ENCODE results near the gene BLOC1S1. TPM values are rescaled to one million over a fixed set of nuclear protein-coding genes. Genes with fewer than 3 reads are reported as not detected.

The BLOC1S1 gene
- total RNA-seq, 2 experiments from 2014 or later, result 79.0 to 84.6 TPM

DNA sequence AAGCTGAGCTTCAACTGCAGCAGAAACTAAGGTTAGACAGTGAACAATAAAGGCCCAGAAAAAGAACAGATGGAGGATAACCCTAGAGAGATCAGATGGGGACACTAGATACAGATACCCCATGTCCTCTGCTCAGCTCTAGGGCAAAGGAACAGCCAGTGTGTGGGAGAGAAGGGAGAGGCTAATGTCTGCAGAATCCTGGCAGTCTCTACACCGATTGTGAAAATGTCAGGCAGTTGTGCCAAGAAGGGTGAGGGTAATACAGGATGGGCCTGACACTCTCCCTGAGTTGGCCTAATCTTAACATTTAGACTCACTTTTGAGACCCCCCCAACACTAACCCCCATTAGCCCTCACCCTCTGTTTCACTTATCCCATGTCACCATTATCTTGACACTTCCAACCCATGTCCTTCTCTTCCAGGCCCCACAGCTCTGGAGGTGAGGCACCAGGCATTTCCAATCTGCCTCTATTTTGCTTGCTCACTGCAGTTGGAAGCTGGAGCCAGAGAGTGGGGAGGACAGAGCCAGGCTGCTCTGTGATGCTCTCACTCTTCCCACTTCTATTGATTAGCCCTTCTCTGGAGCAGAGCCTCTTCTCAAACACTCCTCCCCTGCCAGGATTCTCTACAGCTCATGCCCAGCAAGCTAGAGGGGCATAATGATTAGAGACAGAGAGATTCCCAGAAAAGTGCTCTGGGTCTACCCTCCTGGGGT, 3.0 kb upstream of the BLOC1S1 start:
- TF ChIP-seq, protein P1, sequence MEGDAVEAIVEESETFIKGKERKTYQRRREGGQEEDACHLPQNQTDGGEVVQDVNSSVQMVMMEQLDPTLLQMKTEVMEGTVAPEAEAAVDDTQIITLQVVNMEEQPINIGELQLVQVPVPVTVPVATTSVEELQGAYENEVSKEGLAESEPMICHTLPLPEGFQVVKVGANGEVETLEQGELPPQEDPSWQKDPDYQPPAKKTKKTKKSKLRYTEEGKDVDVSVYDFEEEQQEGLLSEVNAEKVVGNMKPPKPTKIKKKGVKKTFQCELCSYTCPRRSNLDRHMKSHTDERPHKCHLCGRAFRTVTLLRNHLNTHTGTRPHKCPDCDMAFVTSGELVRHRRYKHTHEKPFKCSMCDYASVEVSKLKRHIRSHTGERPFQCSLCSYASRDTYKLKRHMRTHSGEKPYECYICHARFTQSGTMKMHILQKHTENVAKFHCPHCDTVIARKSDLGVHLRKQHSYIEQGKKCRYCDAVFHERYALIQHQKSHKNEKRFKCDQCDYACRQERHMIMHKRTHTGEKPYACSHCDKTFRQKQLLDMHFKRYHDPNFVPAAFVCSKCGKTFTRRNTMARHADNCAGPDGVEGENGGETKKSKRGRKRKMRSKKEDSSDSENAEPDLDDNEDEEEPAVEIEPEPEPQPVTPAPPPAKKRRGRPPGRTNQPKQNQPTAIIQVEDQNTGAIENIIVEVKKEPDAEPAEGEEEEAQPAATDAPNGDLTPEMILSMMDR (IDR thresholded peaks at IDR 0.05), result no peak
- Mint-ChIP-seq H3K4me3 (no peak overlapping the region), H3K36me3 (ENCODE audit: low read depth) (peaks cover 3% of the 10 kb centered on the region), H3K27ac (no peak overlapping the region), H3K4me1 (ENCODE audit: low read depth) (peaks cover 25% of the 10 kb centered on the region), H3K9me3 (no peaks in the 10 kb centered on the region), H3K27me3 (peaks cover 16% of the 10 kb centered on the region)
- ChIA-PET POLR2A (no interaction called here), CTCF (interaction anchor here (1.1 to 2.4 kb wide), 4 partner anchors 11 to 596 kb away, joined by 3 to 12 read pairs (median 6); no protein-coding TSS in a partner anchor)
- ATAC-seq (no peak), DNase-seq (no peak)
- intact Hi-C loops (cut with micrococcal nuclease), result no loop called here

GRCh38 chr12:55713721-55714120, 2.1 kb upstream of the BLOC1S1 start:
- Mint-ChIP-seq H3K27ac (no peak overlapping the region), H3K9me3 (no peaks in the 10 kb centered on the region), H3K36me3 (ENCODE audit: low read depth) (peaks cover 3% of the 10 kb centered on the region), H3K4me3 (no peak overlapping the region), H3K4me1 (ENCODE audit: low read depth) (peaks cover 24% of the 10 kb centered on the region), H3K27me3 (peaks cover 9% of the 10 kb centered on the region)
- POLR2A ChIA-PET, result no interaction called here
- no peak for DNase-seq
- TF ChIP-seq, protein P1 (IDR thresholded peaks at IDR 0.05), result no peak
- intact Hi-C loops (cut with micrococcal nuclease), result no loop called here
- CTCF ChIA-PET, result interaction anchor here (1.1 to 1.2 kb wide), 2 partner anchors 25 to 595 kb away, joined by 3 to 4 read pairs; no protein-coding TSS in a partner anchor
- no peak for ATAC-seq

- CTCF ChIA-PET, result interaction anchor here (0.8 to 4.3 kb wide), 7 partner anchors 9 to 282 kb away, joined by 3 to 44 read pairs (median 10); partner anchors contain the start of genes CD63 and SUOX
- no peaks in the 10 kb centered on the region for H3K9me3 Mint-ChIP-seq
- intact Hi-C loops (cut with micrococcal nuclease), result no loop called here
- peaks cover 5% of the 10 kb centered on the region for H3K36me3 Mint-ChIP-seq (ENCODE audit: low read depth)
- peak overlapping the region; percentile 92 for H3K27ac Mint-ChIP-seq
- ATAC-seq (no peak), DNase-seq (no peak)
- POLR2A ChIA-PET, result interaction anchor here (1.2 to 7.2 kb wide), 5 partner anchors 8 to 331 kb away, joined by 3 to 44 read pairs (median 4); partner anchors contain the start of genes CD63 and ITGA7
- H3K27me3 Mint-ChIP-seq, result peaks cover 3% of the 10 kb centered on the region
- H3K4me1 Mint-ChIP-seq (ENCODE audit: low read depth), result peaks cover 24% of the 10 kb centered on the region
- peak overlapping the region; percentile 94 for H3K4me3 Mint-ChIP-seq
- TF ChIP-seq, protein P1 (IDR thresholded peaks at IDR 0.05), result no peak
Measured at GRCh38 chr12:55715169-55715764, 579 bp upstream of the BLOC1S1 start.

DNA sequence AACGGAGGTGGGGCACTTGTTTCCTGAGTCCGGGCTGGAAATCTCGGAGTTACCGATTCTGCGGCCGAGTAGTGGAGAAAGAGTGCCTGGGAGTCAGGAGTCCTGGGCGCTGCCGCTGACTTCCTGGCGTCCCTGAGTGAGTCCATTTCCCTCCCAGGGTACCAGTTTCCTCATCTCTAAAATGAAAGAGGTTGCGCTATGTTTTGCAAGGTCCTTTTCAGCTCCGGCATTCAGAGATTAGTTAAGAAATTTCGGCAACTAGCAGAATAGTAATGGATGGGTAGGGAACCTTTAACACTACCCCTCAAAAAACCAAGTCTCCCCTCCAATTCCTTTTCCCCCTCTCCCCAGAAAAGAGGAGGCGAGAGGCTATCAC, 724 bp downstream of the BLOC1S1 start:
- POLR2A ChIA-PET, result interaction anchor here (0.9 to 7.2 kb wide), 8 partner anchors 10 to 330 kb away, joined by 3 to 44 read pairs (median 4); partner anchors contain the start of genes CD63 and ITGA7
- no peak for ATAC-seq

More for the DNA sequence above, 724 bp downstream of the BLOC1S1 start:
- H3K27me3 Mint-ChIP-seq, result peaks cover 3% of the 10 kb centered on the region
- TF ChIP-seq, protein P1 (IDR thresholded peaks at IDR 0.05), result no peak
- peak overlapping the region; percentile 92 for H3K27ac Mint-ChIP-seq
- H3K9me3 Mint-ChIP-seq, result no peaks in the 10 kb centered on the region
- peak overlapping the region; percentile 94 for H3K4me3 Mint-ChIP-seq
- DNase-seq, result no peak
- peaks cover 24% of the 10 kb centered on the region for H3K4me1 Mint-ChIP-seq (ENCODE audit: low read depth)
- intact Hi-C loops (cut with micrococcal nuclease), result no loop called here
- H3K36me3 Mint-ChIP-seq (ENCODE audit: low read depth), result peaks cover 5% of the 10 kb centered on the region
- CTCF ChIA-PET, result interaction anchor here (1.0 to 4.3 kb wide), 9 partner anchors 8 to 70 kb away, joined by 3 to 44 read pairs (median 9); partner anchors contain the start of gene CD63
